ENCODE results near the gene YPEL1.

DNA sequence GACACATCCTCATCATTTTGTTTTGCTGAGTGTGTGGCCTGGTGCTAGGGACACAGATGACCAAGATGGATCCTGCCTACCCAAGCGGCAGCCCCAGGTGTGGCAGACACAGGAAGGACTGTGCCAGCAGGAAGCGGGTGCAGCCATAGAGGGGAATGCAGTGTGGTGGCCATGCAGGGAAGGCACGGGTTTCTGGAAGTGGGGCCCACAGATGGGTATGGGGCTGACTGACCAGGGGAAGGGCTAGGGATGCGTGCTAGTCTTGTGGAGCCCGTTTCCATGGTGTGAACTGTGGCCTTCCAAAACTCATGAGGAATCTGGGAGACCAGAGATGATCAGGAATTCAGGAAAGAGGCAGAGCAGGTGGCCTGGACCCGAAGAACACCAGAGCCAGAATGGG, 33.5 kb downstream of the YPEL1 start:
- TF ChIP-seq, protein P1, sequence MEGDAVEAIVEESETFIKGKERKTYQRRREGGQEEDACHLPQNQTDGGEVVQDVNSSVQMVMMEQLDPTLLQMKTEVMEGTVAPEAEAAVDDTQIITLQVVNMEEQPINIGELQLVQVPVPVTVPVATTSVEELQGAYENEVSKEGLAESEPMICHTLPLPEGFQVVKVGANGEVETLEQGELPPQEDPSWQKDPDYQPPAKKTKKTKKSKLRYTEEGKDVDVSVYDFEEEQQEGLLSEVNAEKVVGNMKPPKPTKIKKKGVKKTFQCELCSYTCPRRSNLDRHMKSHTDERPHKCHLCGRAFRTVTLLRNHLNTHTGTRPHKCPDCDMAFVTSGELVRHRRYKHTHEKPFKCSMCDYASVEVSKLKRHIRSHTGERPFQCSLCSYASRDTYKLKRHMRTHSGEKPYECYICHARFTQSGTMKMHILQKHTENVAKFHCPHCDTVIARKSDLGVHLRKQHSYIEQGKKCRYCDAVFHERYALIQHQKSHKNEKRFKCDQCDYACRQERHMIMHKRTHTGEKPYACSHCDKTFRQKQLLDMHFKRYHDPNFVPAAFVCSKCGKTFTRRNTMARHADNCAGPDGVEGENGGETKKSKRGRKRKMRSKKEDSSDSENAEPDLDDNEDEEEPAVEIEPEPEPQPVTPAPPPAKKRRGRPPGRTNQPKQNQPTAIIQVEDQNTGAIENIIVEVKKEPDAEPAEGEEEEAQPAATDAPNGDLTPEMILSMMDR (IDR thresholded peaks at IDR 0.05): no peak
- TF ChIP-seq POLR2A (IDR thresholded peaks at IDR 0.05): no peak
- TF ChIP-seq POLR2AphosphoS5 (IDR thresholded peaks at IDR 0.05): no peak
